Hepatocyte (in vitro differentiated cells): ENCODE measurements around the gene TNFRSF12A. TPM values are rescaled to one million over a fixed set of nuclear protein-coding genes. Genes with fewer than 3 reads are reported as not detected.

Source experiments
- DNase-seq: peaks from one replicate; pipeline ENCODE4 v3.0.0-alpha.2; 2016; ENCODE audit warnings: low spot score
- H2AFZ ChIP-seq: fragments of 200-600 bp; sonication (generic); 2 replicates; pipeline ENCODE4 v1.6.0; 2016; ENCODE audit warnings: antibody characterized with exemption, mild to moderate bottlenecking
- H3K27ac ChIP-seq: fragments of 200-600 bp; sonication (generic); 2 replicates; pipeline ENCODE4 v1.5.1; 2016; ENCODE audit warnings: mild to moderate bottlenecking
- H3K27me3 ChIP-seq: fragments of 200-600 bp; sonication (generic); 2 replicates; pipeline ENCODE4 v1.6.1; 2016
- H3K36me3 ChIP-seq: fragments of 200-600 bp; sonication (generic); replicated peaks from 2 replicates; pipeline ENCODE4 v1.5.1; 2016; ENCODE audit warnings: low read depth; ENCODE audit not compliant: insufficient read depth
- H3K4me1 ChIP-seq: fragments of 200-600 bp; sonication (generic); 2 replicates; pipeline ENCODE4 v1.5.1; 2016; ENCODE audit warnings: mild to moderate bottlenecking, moderate library complexity; ENCODE audit not compliant: insufficient read depth
- H3K4me2 ChIP-seq: fragments of 200-600 bp; sonication (generic); 2 replicates; pipeline ENCODE4 v1.6.0; 2016
- H3K4me3 ChIP-seq: fragments of 200-600 bp; sonication (generic); 2 replicates; pipeline ENCODE4 v1.5.1; 2016; ENCODE audit warnings: mild to moderate bottlenecking
- H3K79me2 ChIP-seq: fragments of 200-600 bp; sonication (generic); 2 replicates; pipeline ENCODE4 v1.6.0; 2017; ENCODE audit warnings: mild to moderate bottlenecking
- H3K9me2 ChIP-seq: fragments of 200-600 bp; sonication (generic); replicated peaks from 2 replicates; pipeline ENCODE4 v1.6.0; 2017; ENCODE audit warnings: mild to moderate bottlenecking; ENCODE audit not compliant: insufficient read depth
- H3K9me3 ChIP-seq: fragments of 200-600 bp; sonication (generic); 2 replicates; pipeline ENCODE4 v1.5.1; 2016; ENCODE audit warnings: low read depth, mild to moderate bottlenecking
- H4K20me1 ChIP-seq: fragments of 200-600 bp; sonication (generic); 2 replicates; pipeline ENCODE4 v1.6.0; 2016; ENCODE audit warnings: mild to moderate bottlenecking; ENCODE audit not compliant: insufficient read depth, poor library complexity, severe bottlenecking
- EZH2 ChIP-seq: fragments of 200-600 bp; sonication (generic); IDR thresholded peaks from 2 replicates; pipeline ENCODE4 v1.6.1; 2016; ENCODE audit warnings: antibody characterized with exemption, mild to moderate bottlenecking, borderline replicate concordance
- EZH2phosphoT487 ChIP-seq: fragments of 200-600 bp; sonication (generic); IDR thresholded peaks from one replicate; pipeline ENCODE4 v1.6.1; 2018; ENCODE audit warnings: antibody characterized with exemption, mild to moderate bottlenecking, low read depth, moderate library complexity; ENCODE audit not compliant: unreplicated experiment, severe bottlenecking
- WGBS: methylation state at CpG from one replicate; pipeline ENCODE4 v1.1.6; 2016; ENCODE audit warnings: low lambda C conversion rate; ENCODE audit errors: missing lambda C conversion rate; 5-methylcytosine and 5-hydroxymethylcytosine counted together
- polyA plus RNA-seq: library from polyadenylated mRNA; unstranded; fragments of >200 nt; fragmentation: Nextera tagmentation; extraction: Ambion mirVana; gene quantifications from 2 replicates; pipeline ENCODE4 v1.2.1, GENCODE V29; 2016
- total RNA-seq: library from RNA; depleted of rRNA; stranded (reverse); fragments of >200 nt; gene quantifications from 2 replicates; pipeline ENCODE4 v1.2.3, GENCODE V29; 2014
- TF ChIP-seq, protein P1 (sequence below): fragments of 200-600 bp; sonication (generic); IDR thresholded peaks from 2 replicates; pipeline ENCODE4 v1.5.1; 2016; ENCODE audit warnings: antibody characterized with exemption, mild to moderate bottlenecking; ENCODE audit not compliant: poor library complexity

TNFRSF12A gene
- total and polyA plus RNA-seq, 2 experiments from 2014 or later = 127 to 385 TPM

DNA sequence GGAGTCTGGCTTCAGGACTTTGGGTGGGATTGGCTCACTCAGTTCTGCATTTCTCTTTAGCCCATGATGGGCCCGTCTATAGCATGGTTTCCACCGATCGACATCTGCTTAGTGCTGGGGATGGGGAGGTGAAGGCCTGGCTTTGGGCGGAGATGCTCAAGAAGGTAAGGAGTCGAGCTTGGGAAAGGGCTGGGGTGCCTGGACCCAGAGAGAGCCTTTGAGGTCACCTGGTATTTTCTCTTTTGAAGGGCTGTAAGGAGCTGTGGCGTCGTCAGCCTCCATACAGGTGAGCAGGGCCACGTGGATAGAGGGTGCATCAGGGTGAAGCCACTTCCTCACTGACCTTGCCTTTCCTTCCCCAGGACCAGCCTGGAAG is 5.8 kb downstream of the TNFRSF12A start:
- peaks cover 15% of the 10 kb centered on the region for H3K79me2 ChIP-seq
- H3K4me1 ChIP-seq = peaks cover 28% of the 10 kb centered on the region
- no peaks in the 10 kb centered on the region for H3K9me3 ChIP-seq
- H3K36me3 ChIP-seq = no peaks in the 10 kb centered on the region
- H4K20me1 ChIP-seq = peaks cover 5% of the 10 kb centered on the region
- no peak overlapping the region for H3K4me3 ChIP-seq
- H3K9me2 ChIP-seq = no peaks in the 10 kb centered on the region
- H3K27me3 ChIP-seq = no peaks in the 10 kb centered on the region
- 95% methylated on average over 8 of the region's 8 CpGs for WGBS
- TF ChIP-seq, protein P1, sequence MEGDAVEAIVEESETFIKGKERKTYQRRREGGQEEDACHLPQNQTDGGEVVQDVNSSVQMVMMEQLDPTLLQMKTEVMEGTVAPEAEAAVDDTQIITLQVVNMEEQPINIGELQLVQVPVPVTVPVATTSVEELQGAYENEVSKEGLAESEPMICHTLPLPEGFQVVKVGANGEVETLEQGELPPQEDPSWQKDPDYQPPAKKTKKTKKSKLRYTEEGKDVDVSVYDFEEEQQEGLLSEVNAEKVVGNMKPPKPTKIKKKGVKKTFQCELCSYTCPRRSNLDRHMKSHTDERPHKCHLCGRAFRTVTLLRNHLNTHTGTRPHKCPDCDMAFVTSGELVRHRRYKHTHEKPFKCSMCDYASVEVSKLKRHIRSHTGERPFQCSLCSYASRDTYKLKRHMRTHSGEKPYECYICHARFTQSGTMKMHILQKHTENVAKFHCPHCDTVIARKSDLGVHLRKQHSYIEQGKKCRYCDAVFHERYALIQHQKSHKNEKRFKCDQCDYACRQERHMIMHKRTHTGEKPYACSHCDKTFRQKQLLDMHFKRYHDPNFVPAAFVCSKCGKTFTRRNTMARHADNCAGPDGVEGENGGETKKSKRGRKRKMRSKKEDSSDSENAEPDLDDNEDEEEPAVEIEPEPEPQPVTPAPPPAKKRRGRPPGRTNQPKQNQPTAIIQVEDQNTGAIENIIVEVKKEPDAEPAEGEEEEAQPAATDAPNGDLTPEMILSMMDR = no peak
- TF ChIP-seq EZH2 = no peak
- no peak for TF ChIP-seq EZH2phosphoT487
- H3K4me2 ChIP-seq = no peak overlapping the region
- H2AFZ ChIP-seq = no peak overlapping the region
- no peak overlapping the region for H3K27ac ChIP-seq
- DNase-seq = peak; percentile 11

DNA sequence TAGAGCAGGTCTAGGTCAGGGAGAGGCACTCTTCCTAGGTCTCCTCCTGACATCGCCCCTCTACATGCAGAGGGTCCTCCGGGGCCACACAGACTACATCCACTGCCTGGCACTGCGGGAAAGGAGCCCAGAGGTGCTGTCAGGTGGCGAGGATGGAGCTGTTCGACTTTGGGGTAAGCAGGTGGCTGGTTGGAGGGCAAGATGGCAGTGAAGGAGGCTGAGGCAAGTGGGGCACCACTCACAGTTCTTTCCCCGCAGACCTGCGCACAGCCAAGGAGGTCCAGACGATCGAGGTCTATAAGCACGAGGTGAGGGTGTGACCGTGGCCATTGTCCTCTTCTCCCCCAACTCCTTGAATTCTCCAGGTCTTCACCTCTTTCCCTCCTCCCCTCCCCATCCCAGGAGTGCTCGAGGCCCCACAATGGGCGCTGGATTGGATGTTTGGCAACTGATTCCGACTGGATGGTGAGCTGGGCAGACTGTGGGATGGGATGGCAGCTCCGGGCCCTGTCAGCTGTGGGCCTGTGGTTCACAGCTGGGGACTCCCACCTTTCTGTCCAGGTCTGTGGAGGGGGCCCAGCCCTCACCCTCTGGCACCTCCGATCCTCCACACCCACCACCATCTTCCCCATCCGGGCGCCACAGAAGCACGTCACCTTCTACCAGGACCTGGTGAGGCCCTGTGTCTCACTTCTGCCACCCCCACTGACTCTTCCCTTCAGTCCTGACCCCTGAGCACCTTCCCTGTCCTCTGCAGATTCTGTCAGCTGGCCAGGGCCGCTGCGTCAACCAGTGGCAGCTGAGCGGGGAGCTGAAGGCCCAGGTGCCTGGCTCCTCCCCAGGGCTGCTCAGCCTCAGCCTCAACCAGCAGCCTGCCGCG is 6.7 kb downstream of the TNFRSF12A start:
- Histone ChIP-seq H3K4me1 (peaks cover 23% of the 10 kb centered on the region), H4K20me1 (peaks cover 5% of the 10 kb centered on the region), H3K4me2 (no peak overlapping the region), H2AFZ (no peak overlapping the region), H3K27me3 (no peaks in the 10 kb centered on the region), H3K9me2 (no peaks in the 10 kb centered on the region), H3K9me3 (no peaks in the 10 kb centered on the region), H3K4me3 (no peak overlapping the region), H3K27ac (no peak overlapping the region), H3K36me3 (no peaks in the 10 kb centered on the region), H3K79me2 (peaks cover 15% of the 10 kb centered on the region)
- TF ChIP-seq EZH2phosphoT487 (no peak), EZH2 (no peak)
- TF ChIP-seq, protein P1 = no peak
- 97% methylated on average over 24 of the region's 24 CpGs for WGBS
- DNase-seq = peak; percentile 8

DNA sequence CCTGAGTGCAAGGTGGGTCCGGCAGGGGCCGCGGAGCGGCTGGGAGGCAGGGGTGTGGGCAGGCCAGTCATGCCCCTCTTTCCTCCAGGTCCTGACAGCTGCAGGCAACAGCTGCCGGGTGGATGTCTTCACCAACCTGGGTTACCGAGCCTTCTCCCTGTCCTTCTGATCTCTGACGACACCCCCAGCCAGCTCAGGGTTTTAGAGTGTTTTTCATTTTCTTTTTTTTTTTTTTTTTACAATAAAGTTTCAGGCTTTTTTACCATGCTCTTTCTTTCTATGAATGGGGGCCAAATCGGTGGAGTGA is 7.3 kb downstream of the TNFRSF12A start:
- no peaks in the 10 kb centered on the region for H3K9me2 ChIP-seq
- H3K27ac ChIP-seq = no peak overlapping the region
- peaks cover 20% of the 10 kb centered on the region for H3K4me1 ChIP-seq
- H4K20me1 ChIP-seq = peaks cover 5% of the 10 kb centered on the region
- H3K4me3 ChIP-seq = no peak overlapping the region
- TF ChIP-seq EZH2 (no peak), EZH2phosphoT487 (no peak)
- TF ChIP-seq, protein P1 = no peak
- H3K27me3 ChIP-seq = no peaks in the 10 kb centered on the region
- H3K9me3 ChIP-seq = no peaks in the 10 kb centered on the region
- no peak for DNase-seq
- H3K4me2 ChIP-seq = no peak overlapping the region
- no peak overlapping the region for H2AFZ ChIP-seq
- no peaks in the 10 kb centered on the region for H3K36me3 ChIP-seq
- WGBS = 93% methylated on average over 8 of the region's 8 CpGs
- peaks cover 15% of the 10 kb centered on the region for H3K79me2 ChIP-seq
